AG04449 (cell line): Measurements from ENCODE around the gene SIRT1.

Source experiments
- CTCF ChIA-PET: fragments of 350-600 bp; formaldehyde crosslinking; extraction: SDS; loops from one replicate; lab custom pipeline; 2021; ENCODE audit warnings: antibody characterized with exemption; lab: Yijun Ruan, JAX
- POLR2A ChIA-PET: fragments of 400-600, 350-600 bp; formaldehyde crosslinking; extraction: SDS; loops from one replicate; lab custom pipeline; 2020; ENCODE audit warnings: antibody characterized with exemption, inconsistent platforms; lab: Yijun Ruan, JAX
- DNase-seq: peaks from one replicate; pipeline ENCODE4 v3.0.0-alpha.2; 2010; ENCODE audit warnings: low read depth, low spot score
- H3K4me3 ChIP-seq: 2 replicates; pipeline ENCODE4 v1.5.1; 2011; ENCODE audit warnings: low read depth, mild to moderate bottlenecking, control low read depth, low read length
- CTCF ChIP-seq: IDR thresholded peaks from one replicate; pipeline ENCODE4 v1.5.1; 2011; ENCODE audit warnings: mild to moderate bottlenecking, moderate library complexity, low read length, control low read depth, inconsistent platforms; ENCODE audit not compliant: insufficient read depth; ENCODE audit errors: missing control alignments

Gene SIRT1

GRCh38 chr10:67839951-67840350, 44.5 kb upstream of the SIRT1 start:
- DNase-seq, result no peak

GRCh38 chr10:67841737-67842136, 42.7 kb upstream of the SIRT1 start:
- no peak overlapping the region for H3K4me3 ChIP-seq
- POLR2A ChIA-PET, result no interaction called here
- CTCF ChIA-PET, result no interaction called here
- DNase-seq, result no peak
- TF ChIP-seq CTCF, result no peak

More at GRCh38 chr10:67839951-67840350, 44.5 kb upstream of the SIRT1 start:
- TF ChIP-seq CTCF, result no peak
- H3K4me3 ChIP-seq, result no peak overlapping the region
- ChIA-PET POLR2A (no interaction called here), CTCF (no interaction called here)

GRCh38 chr10:67843284-67843683, 41.2 kb upstream of the SIRT1 start:
- H3K4me3 ChIP-seq, result no peak overlapping the region
- DNase-seq, result no peak
- no peak for TF ChIP-seq CTCF
- POLR2A ChIA-PET, result no interaction called here
- CTCF ChIA-PET, result no interaction called here

GRCh38 chr10:67849331-67850011, 35.0 kb upstream of the SIRT1 start:
- peak overlapping the region; percentile 76 for H3K4me3 ChIP-seq
- DNase-seq, result peak; percentile 69
- CTCF ChIA-PET, result no interaction called here
- POLR2A ChIA-PET, result interaction anchor here (1.0 kb wide), 1 partner anchor 11 kb away, joined by 3 read pairs; the partner anchor contains the start of gene DNAJC12
- no peak for TF ChIP-seq CTCF

- ChIA-PET CTCF (interaction anchor here (1.3 to 1.7 kb wide), 2 partner anchors 10 to 451 kb away, joined by 3 read pairs; no protein-coding TSS in a partner anchor), POLR2A (no interaction called here)
- H3K4me3 ChIP-seq, result no peak overlapping the region
- no peak for DNase-seq
- TF ChIP-seq CTCF, result no peak
These were observed 33.3 kb upstream of the SIRT1 start for GRCh38 chr10:67851186-67851585.

GRCh38 chr10:67852761-67853160, 31.7 kb upstream of the SIRT1 start:
- TF ChIP-seq CTCF, result no peak
- CTCF ChIA-PET, result interaction anchor here (1.0 to 4.7 kb wide), 5 partner anchors 9 to 450 kb away, joined by 3 to 35 read pairs (median 3); no protein-coding TSS in a partner anchor
- no peak overlapping the region for H3K4me3 ChIP-seq
- no peak for DNase-seq
- POLR2A ChIA-PET, result no interaction called here
